T-helper 1 cell treated with Interleukin-12 subunit alpha and Interleukin-12 subunit beta and Interleukin-4 antibody, amounts not matched to agents 30 μg/mL and 1 μg/mL, for 36 hours (primary cell): ENCODE results near the gene HES3.
A peak's percentile ranks its signal among the peaks of the same experiment; 100 is the strongest.

Source experiments
- H3K27ac Mint-ChIP-seq: one replicate; pipeline ENCODE4 v1.8.0; 2021; ENCODE audit warnings: mild to moderate bottlenecking, mixed read lengths
- H3K27me3 Mint-ChIP-seq: one replicate; pipeline ENCODE4 v1.8.0; 2021; ENCODE audit warnings: low read depth, mixed read lengths
- H3K36me3 Mint-ChIP-seq: one replicate; pipeline ENCODE4 v1.8.0; 2021; ENCODE audit warnings: low read depth, mixed read lengths
- H3K4me1 Mint-ChIP-seq: one replicate; pipeline ENCODE4 v1.8.0; 2021; ENCODE audit warnings: low read depth, mixed read lengths
- H3K4me3 Mint-ChIP-seq: one replicate; pipeline ENCODE4 v1.8.0; 2021; ENCODE audit warnings: mild to moderate bottlenecking, moderate library complexity, mixed read lengths
- H3K9me3 Mint-ChIP-seq: one replicate; pipeline ENCODE4 v1.8.0; 2021; ENCODE audit warnings: mixed read lengths

Gene HES3

GRCh38 chr1:6259491-6260362 is 15.7 kb downstream of the HES3 start:
- H3K36me3 Mint-ChIP-seq, result no peaks in the 10 kb centered on the region
- H3K4me3 Mint-ChIP-seq, result peak overlapping the region; percentile 34
- no peak overlapping the region for H3K27ac Mint-ChIP-seq
- H3K9me3 Mint-ChIP-seq, result no peaks in the 10 kb centered on the region
- H3K4me1 Mint-ChIP-seq, result peaks cover 7% of the 10 kb centered on the region
- H3K27me3 Mint-ChIP-seq, result peaks cover 28% of the 10 kb centered on the region

- H3K4me3 Mint-ChIP-seq, result no peak overlapping the region
Observed at GRCh38 chr1:6260433-6260934, 16.5 kb downstream of the HES3 start.

GRCh38 chr1:6260961-6261614 is 17.1 kb downstream of the HES3 start, which contains the start of gene GPR153:
Gene GPR153 (minus strand): TSS chr1:6261098. CDS start chr1:6254905, 6,193 bp downstream.
- no peaks in the 10 kb centered on the region for H3K9me3 Mint-ChIP-seq
- H3K4me1 Mint-ChIP-seq, result peaks cover 7% of the 10 kb centered on the region
- no peaks in the 10 kb centered on the region for H3K36me3 Mint-ChIP-seq
- H3K27ac Mint-ChIP-seq, result no peak within 1 kb of the TSS
- H3K4me3 Mint-ChIP-seq, result peak within 1 kb of the TSS; percentile 44
- peaks cover 28% of the 10 kb centered on the region for H3K27me3 Mint-ChIP-seq

More at GRCh38 chr1:6260433-6260934, 16.5 kb downstream of the HES3 start:
- peaks cover 7% of the 10 kb centered on the region for H3K4me1 Mint-ChIP-seq
- H3K9me3 Mint-ChIP-seq, result no peaks in the 10 kb centered on the region
- H3K36me3 Mint-ChIP-seq, result no peaks in the 10 kb centered on the region
- peaks cover 28% of the 10 kb centered on the region for H3K27me3 Mint-ChIP-seq
- H3K27ac Mint-ChIP-seq, result no peak overlapping the region

DNA sequence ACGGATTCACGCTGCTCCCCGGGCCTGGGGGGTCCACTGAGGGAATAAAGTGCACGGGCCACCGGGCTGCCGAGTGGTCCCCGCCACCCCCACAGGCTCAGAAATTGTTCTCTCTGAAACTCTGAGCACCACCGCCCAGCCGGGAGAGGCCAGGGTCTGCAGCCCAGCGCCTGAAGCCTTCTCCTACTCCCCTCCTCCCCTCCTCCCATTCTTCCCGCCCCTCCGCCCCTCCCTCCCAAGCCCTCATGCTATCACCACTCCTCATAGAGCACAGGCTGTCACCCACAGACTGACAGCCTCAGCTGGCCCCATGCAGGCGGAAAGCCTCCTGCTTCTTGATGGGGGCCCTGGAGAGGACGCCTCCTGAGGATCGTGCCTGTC is 17.6 kb downstream of the HES3 start:
- H3K36me3 Mint-ChIP-seq, result no peaks in the 10 kb centered on the region
- H3K27ac Mint-ChIP-seq, result no peak overlapping the region
- H3K9me3 Mint-ChIP-seq, result no peaks in the 10 kb centered on the region
- peaks cover 7% of the 10 kb centered on the region for H3K4me1 Mint-ChIP-seq
- peaks cover 28% of the 10 kb centered on the region for H3K27me3 Mint-ChIP-seq
- H3K4me3 Mint-ChIP-seq, result peak overlapping the region; percentile 44

GRCh38 chr1:6262555-6263420 is 18.8 kb downstream of the HES3 start:
- no peaks in the 10 kb centered on the region for H3K36me3 Mint-ChIP-seq
- H3K9me3 Mint-ChIP-seq, result no peaks in the 10 kb centered on the region
- peaks cover 27% of the 10 kb centered on the region for H3K27me3 Mint-ChIP-seq
- no peak overlapping the region for H3K4me3 Mint-ChIP-seq
- peaks cover 7% of the 10 kb centered on the region for H3K4me1 Mint-ChIP-seq
- H3K27ac Mint-ChIP-seq, result no peak overlapping the region

DNA sequence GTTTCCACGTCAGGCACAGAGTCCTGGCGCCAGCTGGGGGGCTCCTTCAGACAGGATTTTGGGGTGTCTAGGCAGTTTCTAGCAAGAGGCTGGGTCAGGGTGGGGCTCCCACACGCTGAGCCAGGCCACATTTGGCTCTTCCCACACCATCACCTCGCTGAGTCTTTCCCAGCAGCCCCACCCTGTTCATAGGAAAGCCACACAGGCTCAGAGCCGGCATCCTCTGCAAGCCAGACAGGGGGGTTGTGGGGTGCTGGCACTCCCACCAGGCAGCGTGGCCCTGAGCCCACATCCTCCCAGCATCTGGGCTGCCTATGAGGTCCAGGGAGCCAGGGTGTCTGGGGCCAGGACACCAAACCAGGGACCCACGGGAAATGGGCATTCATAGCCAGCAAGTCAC is 19.7 kb downstream of the HES3 start:
- H3K4me3 Mint-ChIP-seq, result no peak overlapping the region
- peaks cover 7% of the 10 kb centered on the region for H3K4me1 Mint-ChIP-seq
- H3K9me3 Mint-ChIP-seq, result no peaks in the 10 kb centered on the region
- peaks cover 22% of the 10 kb centered on the region for H3K27me3 Mint-ChIP-seq
- no peaks in the 10 kb centered on the region for H3K36me3 Mint-ChIP-seq
- H3K27ac Mint-ChIP-seq, result peak overlapping the region; percentile 41

DNA sequence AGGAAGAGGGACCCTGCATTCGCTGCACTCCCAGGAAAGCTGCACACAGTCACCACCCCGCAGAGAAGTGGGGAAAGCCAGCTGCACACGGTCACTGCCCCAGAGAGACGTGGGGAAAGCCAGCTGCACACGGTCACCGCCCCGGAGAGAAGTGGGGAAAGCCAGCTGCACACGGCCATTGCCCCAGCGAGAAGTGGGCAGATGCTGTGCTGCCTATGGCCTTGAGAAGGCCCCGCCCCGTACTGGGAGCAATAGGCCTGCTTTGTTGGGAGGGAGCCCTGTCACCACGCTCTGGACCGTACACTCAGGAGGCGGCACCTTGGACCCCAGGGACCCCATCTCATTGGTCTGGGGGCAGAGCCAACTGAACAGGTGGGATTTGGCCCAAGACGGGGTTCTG is 21.2 kb downstream of the HES3 start:
- peaks cover 11% of the 10 kb centered on the region for H3K27me3 Mint-ChIP-seq
- no peaks in the 10 kb centered on the region for H3K9me3 Mint-ChIP-seq
- H3K36me3 Mint-ChIP-seq, result no peaks in the 10 kb centered on the region
- peaks cover 2% of the 10 kb centered on the region for H3K4me1 Mint-ChIP-seq
- H3K27ac Mint-ChIP-seq, result no peak overlapping the region
- H3K4me3 Mint-ChIP-seq, result no peak overlapping the region

DNA sequence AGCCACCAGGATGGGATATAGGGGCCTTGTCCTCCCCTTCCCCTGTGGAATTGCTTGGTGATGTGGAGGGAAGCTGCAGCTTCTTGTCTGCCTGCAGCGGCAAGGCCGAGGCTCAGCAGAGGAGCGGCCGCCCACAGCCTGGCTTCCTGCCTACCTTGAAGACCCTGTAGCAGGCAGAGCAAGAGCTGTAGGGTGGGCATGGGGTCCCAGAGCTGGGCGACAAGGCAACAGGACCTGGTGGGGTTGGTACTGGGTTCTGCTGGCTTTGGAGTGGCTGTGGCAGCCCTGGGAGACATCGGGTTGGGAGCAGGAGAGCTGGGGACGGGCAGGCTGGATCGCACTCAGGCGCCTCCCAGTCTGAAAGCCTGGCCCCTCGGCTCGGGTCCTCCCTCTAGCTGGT is 22.7 kb downstream of the HES3 start:
- Mint-ChIP-seq H3K4me3 (no peak overlapping the region), H3K27me3 (peaks cover 7% of the 10 kb centered on the region), H3K36me3 (no peaks in the 10 kb centered on the region), H3K27ac (no peak overlapping the region), H3K9me3 (no peaks in the 10 kb centered on the region), H3K4me1 (peaks cover 2% of the 10 kb centered on the region)

DNA sequence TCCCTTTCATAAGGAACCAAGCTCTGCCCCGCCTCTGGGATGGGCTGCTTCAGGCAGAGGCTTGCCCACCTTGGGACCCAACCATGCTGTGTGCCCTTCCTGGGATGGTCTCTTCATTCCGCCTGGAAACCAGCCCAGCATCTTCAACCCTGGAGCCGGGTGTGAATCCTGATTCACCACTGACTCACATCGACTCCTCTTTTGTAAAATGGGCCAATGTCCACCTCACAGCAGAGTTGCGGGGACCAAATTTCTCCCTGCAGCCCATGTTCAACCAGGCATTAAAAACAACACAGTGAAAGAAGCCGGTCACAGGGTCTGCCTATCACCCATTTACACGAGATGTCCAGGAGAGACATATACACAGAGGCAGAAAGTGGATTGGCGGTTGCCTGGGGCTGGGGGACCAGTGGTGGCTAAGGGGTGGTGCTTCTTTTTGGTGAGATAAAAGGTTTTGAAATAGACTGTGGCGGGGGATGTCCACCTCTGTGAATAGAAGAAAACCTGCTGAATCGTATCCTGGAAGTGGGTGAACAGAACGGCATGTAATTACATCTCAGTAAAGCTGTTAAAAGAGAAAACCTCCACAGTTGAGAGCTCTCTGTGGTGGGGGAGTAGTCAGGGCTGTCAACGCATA is 23.8 kb downstream of the HES3 start:
- H3K4me1 Mint-ChIP-seq, result no peaks in the 10 kb centered on the region
- H3K4me3 Mint-ChIP-seq, result no peak overlapping the region
- no peaks in the 10 kb centered on the region for H3K9me3 Mint-ChIP-seq
- H3K36me3 Mint-ChIP-seq, result no peaks in the 10 kb centered on the region
- no peaks in the 10 kb centered on the region for H3K27me3 Mint-ChIP-seq
- H3K27ac Mint-ChIP-seq, result no peak overlapping the region

DNA sequence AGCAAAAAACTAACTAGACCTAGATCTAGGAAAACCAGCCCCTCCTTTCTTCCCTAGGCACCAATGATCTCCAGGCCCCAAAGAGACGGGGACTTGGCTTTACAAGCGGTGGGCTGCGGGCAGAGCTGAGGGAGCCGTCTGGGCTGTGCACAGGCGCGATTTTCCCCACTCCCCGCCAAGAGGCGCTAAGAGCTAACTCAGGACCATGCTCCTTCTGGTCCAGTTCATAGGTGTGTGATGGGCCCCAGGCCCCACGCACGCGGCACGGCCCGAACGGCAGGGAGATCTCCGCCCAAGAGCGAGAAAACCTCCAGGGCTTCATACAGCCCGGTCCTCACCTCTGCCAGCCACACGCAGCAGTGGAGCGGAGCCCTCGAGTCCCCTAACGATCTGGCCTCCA is 24.4 kb downstream of the HES3 start:
- Mint-ChIP-seq H3K27me3 (no peaks in the 10 kb centered on the region), H3K4me3 (no peak overlapping the region)

GRCh38 chr1:6269296-6269695 is 25.3 kb downstream of the HES3 start:
- Mint-ChIP-seq H3K27ac (no peak overlapping the region), H3K36me3 (no peaks in the 10 kb centered on the region)

More for the DNA sequence above, 24.4 kb downstream of the HES3 start:
- no peaks in the 10 kb centered on the region for H3K36me3 Mint-ChIP-seq
- H3K9me3 Mint-ChIP-seq, result no peaks in the 10 kb centered on the region
- no peak overlapping the region for H3K27ac Mint-ChIP-seq
- H3K4me1 Mint-ChIP-seq, result no peaks in the 10 kb centered on the region

GRCh38 chr1:6269720-6270400 is 25.9 kb downstream of the HES3 start:
- no peak overlapping the region for H3K27ac Mint-ChIP-seq
- H3K27me3 Mint-ChIP-seq, result no peaks in the 10 kb centered on the region
- H3K36me3 Mint-ChIP-seq, result no peaks in the 10 kb centered on the region
- no peak overlapping the region for H3K4me3 Mint-ChIP-seq
- no peaks in the 10 kb centered on the region for H3K9me3 Mint-ChIP-seq
- H3K4me1 Mint-ChIP-seq, result no peaks in the 10 kb centered on the region

More at GRCh38 chr1:6269296-6269695, 25.3 kb downstream of the HES3 start:
- Mint-ChIP-seq H3K4me3 (no peak overlapping the region), H3K9me3 (no peaks in the 10 kb centered on the region), H3K27me3 (no peaks in the 10 kb centered on the region), H3K4me1 (no peaks in the 10 kb centered on the region)

DNA sequence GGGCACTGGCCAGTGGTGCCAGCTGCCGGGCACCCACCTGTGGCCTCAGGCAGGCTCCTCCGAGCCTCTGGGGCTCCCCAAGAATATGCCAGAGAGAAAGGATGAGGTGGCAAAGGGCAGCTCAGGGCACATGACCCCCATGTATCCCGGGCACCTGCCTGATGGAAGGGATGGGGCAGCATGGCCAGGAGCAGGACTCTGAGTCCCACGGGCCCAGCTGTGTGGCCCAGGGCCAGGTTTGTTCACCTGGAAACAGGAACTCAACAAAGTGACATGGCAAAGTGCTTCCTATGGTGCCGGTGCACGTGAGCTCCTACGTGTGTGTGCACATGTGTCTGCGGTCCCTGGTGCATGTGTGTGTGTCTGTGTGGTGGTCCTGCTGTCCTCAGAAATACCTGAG is 26.4 kb downstream of the HES3 start:
- Mint-ChIP-seq H3K27ac (no peak overlapping the region), H3K9me3 (no peaks in the 10 kb centered on the region), H3K27me3 (no peaks in the 10 kb centered on the region), H3K4me3 (no peak overlapping the region), H3K4me1 (no peaks in the 10 kb centered on the region), H3K36me3 (no peaks in the 10 kb centered on the region)
